Measurements from ENCODE around the gene TMEM51.

The TMEM51 gene

DNA sequence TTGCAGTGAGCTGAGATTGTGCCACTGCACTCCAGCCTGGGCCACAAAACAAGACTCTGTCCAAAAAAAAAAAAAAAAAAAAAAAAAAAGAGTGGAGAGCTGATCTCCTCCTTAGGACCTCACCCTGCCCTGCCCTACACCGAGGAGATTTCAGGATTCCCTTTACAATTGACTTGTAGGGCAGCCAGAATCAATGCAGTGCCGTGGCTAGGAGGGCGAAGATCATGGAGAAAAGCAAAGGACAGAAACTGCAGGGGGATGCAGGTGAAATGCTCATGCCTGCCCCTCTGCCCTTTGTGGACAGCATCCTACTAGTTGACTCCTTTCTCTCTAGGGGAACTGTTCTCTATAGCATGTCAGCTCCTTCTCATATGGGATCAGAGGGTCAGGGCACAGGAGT lies 103.0 kb downstream of the TMEM51 start:
- H3K4me2 ChIP-seq (ENCODE audit: low read length) = no peak overlapping the region
- H3K36me3 ChIP-seq (ENCODE audit: control insufficient read depth, insufficient read depth, low read length) = no peaks in the 10 kb centered on the region
- H3K9ac ChIP-seq = no peak overlapping the region
- no peak overlapping the region for H2AFZ ChIP-seq
- no peak overlapping the region for H3K27ac ChIP-seq
- no peaks in the 10 kb centered on the region for H3K9me3 ChIP-seq (ENCODE audit: control insufficient read depth, low read length)
- no peak overlapping the region for H3K4me3 ChIP-seq (ENCODE audit: low read depth, low read length)
- no peaks in the 10 kb centered on the region for H3K79me2 ChIP-seq
- no peaks in the 10 kb centered on the region for H3K4me1 ChIP-seq
- TF ChIP-seq, protein P1, sequence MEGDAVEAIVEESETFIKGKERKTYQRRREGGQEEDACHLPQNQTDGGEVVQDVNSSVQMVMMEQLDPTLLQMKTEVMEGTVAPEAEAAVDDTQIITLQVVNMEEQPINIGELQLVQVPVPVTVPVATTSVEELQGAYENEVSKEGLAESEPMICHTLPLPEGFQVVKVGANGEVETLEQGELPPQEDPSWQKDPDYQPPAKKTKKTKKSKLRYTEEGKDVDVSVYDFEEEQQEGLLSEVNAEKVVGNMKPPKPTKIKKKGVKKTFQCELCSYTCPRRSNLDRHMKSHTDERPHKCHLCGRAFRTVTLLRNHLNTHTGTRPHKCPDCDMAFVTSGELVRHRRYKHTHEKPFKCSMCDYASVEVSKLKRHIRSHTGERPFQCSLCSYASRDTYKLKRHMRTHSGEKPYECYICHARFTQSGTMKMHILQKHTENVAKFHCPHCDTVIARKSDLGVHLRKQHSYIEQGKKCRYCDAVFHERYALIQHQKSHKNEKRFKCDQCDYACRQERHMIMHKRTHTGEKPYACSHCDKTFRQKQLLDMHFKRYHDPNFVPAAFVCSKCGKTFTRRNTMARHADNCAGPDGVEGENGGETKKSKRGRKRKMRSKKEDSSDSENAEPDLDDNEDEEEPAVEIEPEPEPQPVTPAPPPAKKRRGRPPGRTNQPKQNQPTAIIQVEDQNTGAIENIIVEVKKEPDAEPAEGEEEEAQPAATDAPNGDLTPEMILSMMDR (IDR thresholded peaks at IDR 0.05) = no peak
- no peaks in the 10 kb centered on the region for H3K27me3 ChIP-seq (ENCODE audit: control insufficient read depth, insufficient read depth, low read length)

DNA sequence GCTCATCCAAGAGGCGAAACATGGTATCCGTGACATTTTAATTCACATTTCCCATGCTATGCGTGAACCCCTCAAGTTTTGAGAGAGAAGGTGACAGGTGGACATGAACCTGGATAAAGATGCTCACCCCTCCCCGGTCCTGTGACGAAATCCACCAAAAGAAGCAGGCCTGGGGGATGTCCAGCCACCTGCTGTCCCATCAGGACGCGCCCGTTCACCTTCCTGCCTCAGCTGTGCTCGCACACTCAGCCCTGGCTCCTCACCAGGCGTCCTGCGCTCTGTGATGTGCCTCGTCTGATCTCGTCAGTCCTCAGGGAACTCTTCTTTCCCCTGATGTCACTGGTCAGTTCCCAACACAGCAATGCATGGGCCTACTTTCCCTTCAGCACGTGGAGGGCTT lies 103.8 kb downstream of the TMEM51 start:
- H3K4me1 ChIP-seq = no peaks in the 10 kb centered on the region
- H3K4me2 ChIP-seq (ENCODE audit: low read length) = no peak overlapping the region
- H3K4me3 ChIP-seq (ENCODE audit: low read depth, low read length) = no peak overlapping the region
- no peak overlapping the region for H3K9ac ChIP-seq
- no peaks in the 10 kb centered on the region for H3K36me3 ChIP-seq (ENCODE audit: control insufficient read depth, insufficient read depth, low read length)
- no peaks in the 10 kb centered on the region for H3K27me3 ChIP-seq (ENCODE audit: control insufficient read depth, insufficient read depth, low read length)
- no peaks in the 10 kb centered on the region for H3K9me3 ChIP-seq (ENCODE audit: control insufficient read depth, low read length)
- H2AFZ ChIP-seq = no peak overlapping the region
- H3K27ac ChIP-seq = no peak overlapping the region
- no peaks in the 10 kb centered on the region for H3K79me2 ChIP-seq
- TF ChIP-seq, protein P1 (IDR thresholded peaks at IDR 0.05) = no peak

DNA sequence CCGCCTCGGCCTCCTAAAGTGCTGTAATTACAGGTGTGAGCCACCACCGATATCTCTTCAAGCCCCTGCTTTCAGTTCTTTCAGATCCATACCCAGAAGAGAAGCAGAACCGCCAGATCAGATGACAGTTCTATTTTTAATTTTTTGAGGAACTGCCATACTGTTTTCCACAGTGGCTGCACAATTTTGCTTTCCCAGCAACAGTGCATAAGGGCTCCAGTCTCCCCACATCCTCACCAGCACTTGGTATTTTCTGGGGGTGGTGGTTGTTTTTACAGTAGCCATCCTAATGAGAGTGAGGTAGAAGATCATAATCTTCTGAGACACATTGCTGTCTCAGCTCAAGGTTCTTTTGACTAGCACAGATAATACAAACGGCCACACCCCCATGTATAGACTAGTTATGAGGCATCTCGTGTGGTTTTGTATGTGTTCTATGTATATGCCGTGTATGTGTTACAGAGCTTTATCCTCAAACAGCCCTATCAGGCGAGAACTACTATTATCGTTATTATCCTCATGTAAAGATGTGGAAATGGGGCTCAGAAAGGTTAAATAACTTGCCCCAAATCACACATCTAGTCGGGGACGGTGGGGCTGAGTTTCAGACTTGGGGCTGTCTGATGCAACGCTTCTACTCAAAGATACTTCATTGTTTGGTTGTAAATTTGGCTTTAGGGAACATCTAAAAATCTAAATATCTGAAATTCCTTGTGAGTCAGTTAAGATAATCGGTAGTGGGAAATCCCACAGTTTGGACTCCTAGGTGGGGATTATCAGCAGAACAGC lies 105.5 kb downstream of the TMEM51 start:
- TF ChIP-seq, protein P1 (IDR thresholded peaks at IDR 0.05) = no peak
- H2AFZ ChIP-seq = no peak overlapping the region
- no peaks in the 10 kb centered on the region for H3K36me3 ChIP-seq (ENCODE audit: control insufficient read depth, insufficient read depth, low read length)
- H3K4me1 ChIP-seq = no peaks in the 10 kb centered on the region
- H3K27me3 ChIP-seq (ENCODE audit: control insufficient read depth, insufficient read depth, low read length) = no peaks in the 10 kb centered on the region
- H3K27ac ChIP-seq = no peak overlapping the region
- no peak overlapping the region for H3K4me2 ChIP-seq (ENCODE audit: low read length)
- no peak overlapping the region for H3K4me3 ChIP-seq (ENCODE audit: low read depth, low read length)
- no peak overlapping the region for H3K9ac ChIP-seq
- H3K79me2 ChIP-seq = no peaks in the 10 kb centered on the region
- H3K9me3 ChIP-seq (ENCODE audit: control insufficient read depth, low read length) = no peaks in the 10 kb centered on the region

DNA sequence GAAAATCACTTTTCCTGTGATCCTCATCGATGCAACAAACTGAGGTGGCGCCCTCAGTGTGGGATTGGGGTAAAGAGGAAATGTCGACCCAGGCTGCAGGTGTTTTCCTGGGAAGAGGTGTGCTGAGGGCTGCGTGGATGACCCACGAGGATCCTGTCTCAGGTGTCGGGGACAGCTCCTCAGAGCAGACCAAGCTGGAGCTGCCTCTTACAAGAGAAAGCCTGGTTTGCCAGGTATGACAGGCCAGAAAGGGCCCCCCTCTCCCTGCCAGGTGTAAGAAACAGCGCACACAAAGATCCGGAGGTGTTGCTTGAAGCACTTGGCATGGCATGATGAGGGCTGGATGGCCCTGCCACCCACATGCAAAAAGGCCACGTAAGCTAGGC lies 106.1 kb downstream of the TMEM51 start:
- Histone ChIP-seq H3K9ac (no peak overlapping the region), H3K79me2 (no peaks in the 10 kb centered on the region), H3K9me3 (ENCODE audit: control insufficient read depth, low read length) (no peaks in the 10 kb centered on the region), H3K4me3 (ENCODE audit: low read depth, low read length) (no peak overlapping the region), H3K4me1 (no peaks in the 10 kb centered on the region), H3K27ac (no peak overlapping the region), H3K36me3 (ENCODE audit: control insufficient read depth, insufficient read depth, low read length) (no peaks in the 10 kb centered on the region), H3K27me3 (ENCODE audit: control insufficient read depth, insufficient read depth, low read length) (no peaks in the 10 kb centered on the region), H2AFZ (no peak overlapping the region), H3K4me2 (ENCODE audit: low read length) (no peak overlapping the region)
- TF ChIP-seq, protein P1 (IDR thresholded peaks at IDR 0.05) = no peak

All from parathyroid adenoma (tissue), 2 donors.